H4 (cell line): ENCODE results near the gene TENM4. TPM values are rescaled to one million over a fixed set of nuclear protein-coding genes. Genes with fewer than 3 reads are reported as not detected.
A peak's percentile ranks its signal among the peaks of the same experiment; 100 is the strongest.
"Not testable (repeated sequence)": the region's sequence is repeated elsewhere in the genome, so short reads cannot be mapped to it uniquely, and the experiment has no call there.

Source experiments
- DNase-seq: peaks from one replicate; pipeline ENCODE4 v3.0.0-alpha.2; 2015; ENCODE audit warnings: low spot score
- total RNA-seq: library from RNA; depleted of rRNA; stranded (reverse); fragments of >200 nt; shearing (Covaris generic); gene quantifications from 2 replicates; pipeline ENCODE4 v1.2.3, GENCODE V29; 2014

TENM4 gene
- total RNA-seq, 1 experiment from 2014 or later, result 0.31 TPM

- no peak for DNase-seq
These were observed 419.2 kb downstream of the TENM4 start for GRCh38 chr11:79021601-79022000.

- no peak for DNase-seq
These were observed 420.9 kb downstream of the TENM4 start for GRCh38 chr11:79019975-79020374.

GRCh38 chr11:79019277-79019676 lies 421.6 kb downstream of the TENM4 start:
- DNase-seq, result no peak

- DNase-seq, result peak; percentile 7
These were observed 422.4 kb downstream of the TENM4 start for GRCh38 chr11:79018371-79018849.

- no peak for DNase-seq
These were observed 423.0 kb downstream of the TENM4 start for GRCh38 chr11:79017811-79018210.

GRCh38 chr11:79013509-79013908 lies 427.3 kb downstream of the TENM4 start:
- DNase-seq, result no peak

GRCh38 chr11:79011357-79011756 lies 429.5 kb downstream of the TENM4 start:
- no peak for DNase-seq

- DNase-seq, result no peak
These were observed 432.9 kb downstream of the TENM4 start for GRCh38 chr11:79007771-79008402.

GRCh38 chr11:79006854-79007253 lies 434.0 kb downstream of the TENM4 start:
- DNase-seq, result no peak

- DNase-seq, result no peak
These were observed 444.8 kb downstream of the TENM4 start for GRCh38 chr11:78996007-78996406.

- DNase-seq, result no peak
These were observed 445.7 kb downstream of the TENM4 start for GRCh38 chr11:78995171-78995570.

GRCh38 chr11:78993802-78994430 lies 446.9 kb downstream of the TENM4 start:
- no peak for DNase-seq

GRCh38 chr11:78991681-78992080 lies 449.1 kb downstream of the TENM4 start:
- DNase-seq, result no peak

- DNase-seq, result no peak
These were observed 450.6 kb downstream of the TENM4 start for GRCh38 chr11:78990261-78990660.

GRCh38 chr11:78987748-78988147 lies 453.1 kb downstream of the TENM4 start:
- DNase-seq, result no peak

GRCh38 chr11:78986305-78986704 lies 454.5 kb downstream of the TENM4 start:
- no peak for DNase-seq

GRCh38 chr11:78985663-78986062 lies 455.2 kb downstream of the TENM4 start:
- DNase-seq, result no peak

- no peak for DNase-seq
These were observed 458.4 kb downstream of the TENM4 start for GRCh38 chr11:78982473-78982872.

GRCh38 chr11:78981153-78981552 lies 459.7 kb downstream of the TENM4 start:
- no peak for DNase-seq

GRCh38 chr11:78978831-78979230 lies 462.0 kb downstream of the TENM4 start:
- DNase-seq, result no peak

- not testable (repeated sequence) for DNase-seq
These were observed 463.0 kb downstream of the TENM4 start for GRCh38 chr11:78977848-78978247.

GRCh38 chr11:78977009-78977408 lies 463.8 kb downstream of the TENM4 start:
- no peak for DNase-seq

GRCh38 chr11:78975081-78975480 lies 465.7 kb downstream of the TENM4 start:
- DNase-seq, result no peak

GRCh38 chr11:78973876-78974275 lies 467.0 kb downstream of the TENM4 start:
- no peak for DNase-seq
